SH-SY5Y (cell line): Measurements from ENCODE around the gene FMNL1.

Experiments
- GATA2 ChIP-seq: IDR thresholded peaks from 2 replicates; pipeline ENCODE4 v1.6.1; 2011; ENCODE audit warnings: mild to moderate bottlenecking, low read depth, low read length
- GATA3 ChIP-seq: IDR thresholded peaks from 2 replicates; pipeline ENCODE4 v1.6.1; 2011; ENCODE audit warnings: low read depth, mild to moderate bottlenecking, low read length, moderate library complexity

FMNL1 gene

DNA sequence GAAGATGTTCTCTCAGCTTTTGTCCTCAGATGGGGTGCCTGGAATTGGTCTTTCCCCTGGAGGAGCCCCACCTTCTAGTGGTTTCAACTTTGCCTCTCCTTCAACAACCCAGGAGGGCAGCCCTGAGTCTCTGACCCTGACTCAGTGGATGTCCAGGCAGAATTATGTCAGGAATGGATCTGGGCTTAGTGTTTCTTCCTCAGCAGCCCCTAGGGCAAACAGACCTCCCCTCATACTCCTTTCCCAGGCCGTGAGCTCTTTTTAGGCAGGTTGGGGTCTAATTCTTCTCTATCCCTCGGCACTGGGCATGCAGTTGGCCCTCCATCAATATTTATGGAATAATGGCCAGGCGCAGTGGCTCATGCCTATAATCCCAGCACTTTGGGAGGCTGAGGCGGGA is 20.2 kb upstream of the FMNL1 start:
- no peak for TF ChIP-seq GATA2
- TF ChIP-seq GATA3 = no peak

DNA sequence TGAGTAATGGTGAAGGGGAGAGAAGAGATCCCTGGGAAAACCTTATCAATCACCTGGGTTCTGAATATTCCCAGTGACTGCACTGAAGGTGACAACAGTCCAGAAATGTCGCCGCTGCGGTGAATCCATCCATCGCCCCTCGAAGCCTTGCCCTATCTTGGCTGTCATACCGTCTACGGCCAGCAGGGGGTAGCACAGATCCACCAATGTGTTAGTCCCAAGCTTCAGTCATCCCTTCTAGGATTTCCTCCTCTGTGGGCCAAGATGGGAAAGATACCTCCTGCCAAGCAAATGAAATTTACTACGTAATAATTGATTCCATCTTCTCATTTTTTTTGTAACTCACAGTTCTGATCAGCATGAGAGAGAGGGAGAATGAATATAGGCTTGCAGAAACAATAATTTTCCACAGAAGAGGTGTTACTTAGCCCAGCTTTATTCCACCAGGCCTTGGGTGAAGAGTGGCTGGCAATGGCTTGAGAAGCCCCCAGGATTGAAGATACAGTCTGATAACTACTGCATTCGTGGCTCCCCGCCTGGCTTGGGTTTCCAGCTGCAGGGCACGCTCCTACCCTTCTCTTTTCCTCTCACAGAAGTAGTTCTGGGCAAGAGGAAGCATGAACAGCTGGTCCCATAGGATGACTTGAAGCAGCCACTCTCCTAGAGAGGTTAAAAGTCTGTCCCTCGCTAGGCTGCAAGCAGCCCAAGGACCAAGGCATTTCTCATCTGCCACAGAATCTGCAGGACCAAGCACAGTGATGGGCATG is 2.6 kb upstream of the FMNL1 start:
- TF ChIP-seq GATA2 (peak; percentile 89), GATA3 (no peak; the same call in 1 of the 2 replicates)

DNA sequence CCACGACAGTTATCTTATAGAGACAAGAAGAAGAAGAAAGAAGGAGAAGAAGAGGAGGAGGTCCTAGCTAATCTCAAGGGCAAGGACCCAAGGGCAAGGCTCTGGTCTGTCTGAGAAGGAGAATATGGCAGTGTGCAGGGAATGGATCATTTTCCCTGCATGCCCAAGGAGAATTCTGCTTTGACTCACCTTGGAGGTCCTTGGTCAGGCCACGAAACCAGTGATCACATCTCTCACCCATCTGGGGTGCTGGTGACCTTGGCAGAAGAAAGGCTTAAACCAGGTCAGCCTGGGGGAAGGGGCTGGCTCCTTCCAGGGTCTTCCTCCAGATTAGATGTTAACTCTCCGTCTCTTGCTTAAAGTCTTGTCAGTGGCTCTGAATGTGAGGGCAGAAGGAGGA is 1.6 kb upstream of the FMNL1 start:
- TF ChIP-seq GATA3 (no peak), GATA2 (no peak)

GRCh38 chr17:45222014-45222288 is 266 bp downstream of the FMNL1 start:
- no peak for TF ChIP-seq GATA3
- no peak for TF ChIP-seq GATA2

- TF ChIP-seq GATA3 (no peak), GATA2 (no peak)
These were observed 757 bp downstream of the FMNL1 start for GRCh38 chr17:45222289-45222995.

- TF ChIP-seq GATA3 = no peak
These were observed 1.4 kb downstream of the FMNL1 start for GRCh38 chr17:45222996-45223538.

- TF ChIP-seq GATA3 = no peak
These were observed 2.1 kb downstream of the FMNL1 start for GRCh38 chr17:45223539-45224528.

- TF ChIP-seq GATA3 (no peak), GATA2 (no peak)
These were observed 3.0 kb downstream of the FMNL1 start for GRCh38 chr17:45224671-45225050.

- no peak for TF ChIP-seq GATA2
- TF ChIP-seq GATA3 = no peak
These were observed 3.5 kb downstream of the FMNL1 start for GRCh38 chr17:45225051-45225700.

DNA sequence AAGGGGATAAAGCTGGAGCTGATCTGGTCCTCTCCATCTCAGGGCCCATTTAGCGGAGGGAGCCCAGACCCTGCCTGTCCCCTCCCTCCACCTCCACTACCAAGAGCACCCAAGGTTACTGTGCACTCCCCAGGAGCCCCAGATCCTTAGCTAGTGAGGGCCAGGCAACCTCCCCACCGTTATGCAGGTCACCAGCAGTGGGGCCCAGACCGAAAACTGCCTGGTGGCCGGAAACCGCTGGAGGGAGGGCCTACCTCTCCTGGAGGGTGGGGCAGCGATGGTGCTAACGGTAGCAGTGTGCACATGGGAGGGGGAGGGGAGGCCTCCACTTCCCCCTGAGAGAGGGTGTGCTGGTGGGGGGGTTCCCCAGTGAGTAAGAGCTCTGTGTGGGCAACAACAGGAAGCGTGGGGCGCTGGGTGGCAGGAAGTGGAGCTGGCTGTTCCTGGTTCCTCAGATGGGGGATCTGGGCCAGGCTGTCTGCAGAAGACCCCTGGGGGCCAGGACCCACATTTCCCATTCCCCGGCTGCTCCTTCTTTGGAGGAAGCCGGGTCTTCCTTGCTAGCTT is 4.4 kb downstream of the FMNL1 start:
- TF ChIP-seq GATA3 = no peak
- no peak for TF ChIP-seq GATA2

GRCh38 chr17:45226576-45226975 is 4.9 kb downstream of the FMNL1 start:
- TF ChIP-seq GATA2 = no peak
- TF ChIP-seq GATA3 = no peak

GRCh38 chr17:45227101-45227925 is 5.6 kb downstream of the FMNL1 start:
- TF ChIP-seq GATA3 (no peak), GATA2 (no peak)
